ENCODE data around the gene ANKRD37.

ANKRD37 gene

DNA sequence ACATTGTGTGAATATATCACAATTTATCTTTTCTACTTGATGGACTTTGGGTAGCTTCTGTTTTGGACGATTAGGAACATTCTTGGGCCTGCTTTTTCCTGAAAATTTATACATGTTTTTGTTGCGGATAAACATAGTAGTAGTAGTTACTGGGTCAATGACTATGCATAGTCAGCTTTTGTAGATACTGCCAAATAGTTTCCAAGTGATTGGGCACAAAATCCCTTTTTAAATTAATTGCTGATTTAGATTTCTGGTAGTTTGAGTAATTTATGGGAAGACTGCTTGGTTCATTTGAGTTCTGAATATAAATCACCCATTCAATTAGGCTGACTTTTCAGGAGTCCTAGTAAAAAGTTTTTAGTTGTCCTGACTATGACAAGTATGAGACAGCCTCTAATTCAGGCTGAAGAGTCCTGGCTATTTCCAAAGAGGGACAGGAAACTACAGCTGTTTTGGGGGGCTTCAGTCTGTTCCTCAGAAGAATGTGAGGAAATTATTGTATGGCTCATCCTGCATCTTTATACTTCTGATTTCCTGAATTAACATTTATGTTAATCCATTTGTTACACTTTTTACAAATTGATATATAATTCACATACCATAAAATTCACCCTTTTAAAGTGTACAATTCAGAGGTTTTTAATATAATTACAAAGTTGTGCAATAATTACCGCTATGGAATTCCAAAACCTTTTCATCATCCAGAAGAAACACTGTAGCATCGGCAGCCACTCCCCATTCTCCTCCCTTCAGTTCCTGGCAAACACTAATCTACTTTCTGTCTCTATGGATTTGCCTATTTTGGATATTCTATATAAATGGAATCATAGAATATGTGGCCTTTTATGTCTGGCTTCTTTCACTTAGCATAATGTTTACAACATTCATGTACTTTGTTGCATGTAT, 15.1 kb upstream of the ANKRD37 start:
- no peak overlapping the region for H3K4me3 ChIP-seq (ENCODE audit: low read depth in 1 of 2, low read length in 2 of 2)
- H3K27me3 ChIP-seq (ENCODE audit: control insufficient read depth in 1 of 2, insufficient read depth in 2 of 2, low read length in 2 of 2), result no peaks in the 10 kb centered on the region
- H3K27ac ChIP-seq (ENCODE audit: low read depth, low read length), result no peak overlapping the region
- H3K4me1 ChIP-seq (ENCODE audit: insufficient read depth, low read length), result no peaks in the 10 kb centered on the region
- H3K36me3 ChIP-seq (ENCODE audit: insufficient read depth, low read length), result no peaks in the 10 kb centered on the region
- no peak overlapping the region for H3K9ac ChIP-seq (ENCODE audit: low read length)
- H3K9me3 ChIP-seq (ENCODE audit: low read length), result no peaks in the 10 kb centered on the region

DNA sequence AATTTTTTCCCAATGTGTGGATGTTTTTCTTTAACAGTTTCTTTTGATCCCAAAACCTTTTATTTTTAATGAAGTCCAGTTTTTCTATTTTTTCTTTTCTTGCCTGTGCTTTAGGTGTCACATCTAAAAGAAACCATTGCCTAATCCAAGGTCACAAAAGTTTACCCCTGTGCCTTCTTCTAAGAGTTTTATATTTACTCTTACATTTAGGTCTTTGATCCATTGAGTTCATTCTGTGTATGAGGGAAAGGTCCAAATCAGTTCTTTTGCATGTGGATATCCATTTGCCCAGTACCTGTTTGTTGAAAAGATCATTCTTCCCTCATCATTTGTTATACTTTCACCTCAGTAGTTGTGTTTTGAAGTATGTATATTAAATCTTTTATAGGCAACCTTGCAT, 13.9 kb upstream of the ANKRD37 start:
- no peaks in the 10 kb centered on the region for H3K4me1 ChIP-seq (ENCODE audit: insufficient read depth, low read length)
- no peaks in the 10 kb centered on the region for H3K9me3 ChIP-seq (ENCODE audit: low read length)
- no peak overlapping the region for H3K27ac ChIP-seq (ENCODE audit: low read depth, low read length)
- no peak overlapping the region for H3K4me3 ChIP-seq (ENCODE audit: low read depth in 1 of 2, low read length in 2 of 2)
- H3K9ac ChIP-seq (ENCODE audit: low read length), result no peak overlapping the region
- no peaks in the 10 kb centered on the region for H3K27me3 ChIP-seq (ENCODE audit: control insufficient read depth in 1 of 2, insufficient read depth in 2 of 2, low read length in 2 of 2)
- no peaks in the 10 kb centered on the region for H3K36me3 ChIP-seq (ENCODE audit: insufficient read depth, low read length)

DNA sequence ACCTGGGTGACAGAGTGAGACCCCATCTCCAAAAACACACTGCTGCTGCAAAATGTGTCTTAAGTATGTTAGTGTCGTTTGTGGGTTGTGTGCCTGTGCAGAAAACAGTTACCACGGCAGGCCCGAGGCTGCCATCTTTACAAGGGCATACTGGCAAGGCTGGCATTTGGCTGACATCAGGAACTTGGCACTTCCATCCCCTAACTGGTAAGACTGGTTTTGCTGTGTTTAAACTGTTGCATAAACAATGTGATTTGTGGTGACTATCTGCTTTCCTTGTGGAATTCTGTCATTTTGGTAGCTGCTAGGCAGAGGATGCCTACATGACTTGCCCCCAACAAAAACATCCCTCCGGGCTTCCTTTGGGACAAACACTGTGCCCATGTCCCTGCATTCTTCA, 13.2 kb upstream of the ANKRD37 start:
- no peaks in the 10 kb centered on the region for H3K9me3 ChIP-seq (ENCODE audit: low read length)
- no peak overlapping the region for H3K27ac ChIP-seq (ENCODE audit: low read depth, low read length)
- H3K36me3 ChIP-seq (ENCODE audit: insufficient read depth, low read length), result no peaks in the 10 kb centered on the region
- H3K9ac ChIP-seq (ENCODE audit: low read length), result no peak overlapping the region
- H3K4me3 ChIP-seq (ENCODE audit: low read depth in 1 of 2, low read length in 2 of 2), result no peak overlapping the region
- H3K4me1 ChIP-seq (ENCODE audit: insufficient read depth, low read length), result no peaks in the 10 kb centered on the region
- H3K27me3 ChIP-seq (ENCODE audit: control insufficient read depth in 1 of 2, insufficient read depth in 2 of 2, low read length in 2 of 2), result no peaks in the 10 kb centered on the region

DNA sequence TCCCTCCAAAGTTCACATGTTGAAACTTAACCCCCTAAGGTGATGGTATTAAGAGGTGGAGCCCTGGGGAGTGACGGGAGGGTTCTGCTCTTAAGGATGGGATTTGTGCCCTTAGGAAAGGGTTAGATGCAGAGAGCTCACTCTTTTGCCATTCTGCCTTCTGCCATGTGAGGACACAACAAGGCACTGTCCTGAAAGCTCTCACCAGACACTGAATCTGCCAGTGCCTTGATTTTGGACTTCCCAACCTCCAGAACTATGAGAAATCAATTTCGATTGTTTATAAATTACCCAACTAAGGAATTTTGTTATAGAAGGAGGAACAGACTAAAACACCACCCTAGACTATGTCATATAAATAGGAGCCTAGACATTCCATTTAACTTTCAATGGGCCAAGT, 12.6 kb upstream of the ANKRD37 start:
- Histone ChIP-seq H3K4me3 (ENCODE audit: low read depth in 1 of 2, low read length in 2 of 2) (no peak overlapping the region), H3K9ac (ENCODE audit: low read length) (no peak overlapping the region), H3K36me3 (ENCODE audit: insufficient read depth, low read length) (no peaks in the 10 kb centered on the region), H3K9me3 (ENCODE audit: low read length) (no peaks in the 10 kb centered on the region), H3K4me1 (ENCODE audit: insufficient read depth, low read length) (no peaks in the 10 kb centered on the region), H3K27ac (ENCODE audit: low read depth, low read length) (no peak overlapping the region), H3K27me3 (ENCODE audit: control insufficient read depth in 1 of 2, insufficient read depth in 2 of 2, low read length in 2 of 2) (no peaks in the 10 kb centered on the region)

DNA sequence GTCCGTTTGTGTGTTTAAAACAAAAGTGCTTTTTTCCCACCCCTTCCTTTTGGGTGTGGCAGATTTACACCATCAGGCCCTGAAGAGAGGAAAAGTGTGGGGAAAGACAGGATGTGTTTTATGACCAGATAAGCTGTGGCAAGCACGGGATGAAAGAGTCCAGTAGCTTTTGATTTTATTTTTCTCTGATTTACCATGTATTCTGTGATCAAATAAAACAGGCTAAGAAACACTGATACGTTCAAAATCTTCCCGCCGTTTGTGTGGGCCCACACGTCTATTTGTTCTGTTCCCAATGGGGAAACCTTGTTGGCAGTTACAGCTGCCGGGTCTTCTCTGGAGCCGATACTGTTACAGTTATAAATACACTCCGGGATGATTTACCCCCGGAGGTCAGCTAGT, 11.7 kb upstream of the ANKRD37 start:
- H3K4me3 ChIP-seq (ENCODE audit: low read depth in 1 of 2, low read length in 2 of 2), result no peak overlapping the region
- no peak overlapping the region for H3K27ac ChIP-seq (ENCODE audit: low read depth, low read length)
- H3K9ac ChIP-seq (ENCODE audit: low read length), result no peak overlapping the region

DNA sequence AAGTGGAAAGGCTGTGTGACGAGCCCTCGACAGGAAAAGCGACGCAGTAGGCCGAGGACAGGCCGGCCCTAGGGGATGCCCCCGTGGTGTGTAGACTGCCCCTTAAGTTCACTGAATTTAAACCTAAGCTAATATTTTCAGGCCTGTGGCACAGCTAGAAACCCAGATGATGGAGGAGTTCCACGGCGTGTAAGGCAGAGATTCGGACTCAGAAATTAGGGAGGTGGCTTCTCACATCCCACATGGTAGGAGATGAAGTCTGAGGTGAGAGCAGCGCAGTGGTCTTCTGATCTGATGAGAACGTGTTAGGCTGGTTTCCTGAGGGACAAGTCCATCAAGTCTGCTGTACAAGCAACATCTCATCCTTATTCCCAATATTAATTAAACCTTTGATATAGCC, 8.7 kb upstream of the ANKRD37 start:
- H3K27ac ChIP-seq (ENCODE audit: low read depth, low read length), result no peak overlapping the region
- H3K9me3 ChIP-seq (ENCODE audit: low read length), result no peaks in the 10 kb centered on the region
- H3K27me3 ChIP-seq (ENCODE audit: control insufficient read depth in 1 of 2, insufficient read depth in 2 of 2, low read length in 2 of 2), result no peaks in the 10 kb centered on the region
- H3K4me1 ChIP-seq (ENCODE audit: insufficient read depth, low read length), result no peaks in the 10 kb centered on the region
- H3K4me3 ChIP-seq (ENCODE audit: low read depth in 1 of 2, low read length in 2 of 2), result no peak overlapping the region
- no peak overlapping the region for H3K9ac ChIP-seq (ENCODE audit: low read length)
- H3K36me3 ChIP-seq (ENCODE audit: insufficient read depth, low read length), result no peaks in the 10 kb centered on the region

More for the DNA sequence above, 11.7 kb upstream of the ANKRD37 start:
- Histone ChIP-seq H3K27me3 (ENCODE audit: control insufficient read depth in 1 of 2, insufficient read depth in 2 of 2, low read length in 2 of 2) (no peaks in the 10 kb centered on the region), H3K9me3 (ENCODE audit: low read length) (no peaks in the 10 kb centered on the region), H3K4me1 (ENCODE audit: insufficient read depth, low read length) (no peaks in the 10 kb centered on the region), H3K36me3 (ENCODE audit: insufficient read depth, low read length) (no peaks in the 10 kb centered on the region)

DNA sequence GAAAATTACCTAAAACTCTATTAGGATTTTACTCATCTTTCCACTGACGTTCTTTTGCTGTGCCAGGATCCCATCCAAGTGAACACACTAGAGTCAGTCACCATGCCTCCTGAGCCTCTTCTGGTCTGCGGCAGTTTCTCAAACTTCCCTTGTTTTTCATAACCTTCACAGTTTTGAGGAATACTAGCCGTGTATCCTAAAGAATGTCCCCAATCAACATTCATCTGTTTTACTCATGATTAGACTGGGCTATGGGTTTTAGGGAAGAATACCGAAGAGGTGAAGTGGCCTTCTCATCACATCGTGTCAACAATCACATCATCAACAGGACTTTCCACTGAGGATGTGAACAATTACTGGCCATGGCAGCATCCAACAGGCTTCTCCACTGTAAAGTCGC, 5.7 kb upstream of the ANKRD37 start:
- Histone ChIP-seq H3K9me3 (ENCODE audit: low read length) (no peaks in the 10 kb centered on the region), H3K9ac (ENCODE audit: low read length) (no peak overlapping the region), H3K4me1 (ENCODE audit: insufficient read depth, low read length) (peaks cover 9% of the 10 kb centered on the region), H3K4me3 (ENCODE audit: low read depth in 1 of 2, low read length in 2 of 2) (no peak overlapping the region), H3K27me3 (ENCODE audit: control insufficient read depth in 1 of 2, insufficient read depth in 2 of 2, low read length in 2 of 2) (no peaks in the 10 kb centered on the region), H3K27ac (ENCODE audit: low read depth, low read length) (no peak overlapping the region), H3K36me3 (ENCODE audit: insufficient read depth, low read length) (no peaks in the 10 kb centered on the region)

DNA sequence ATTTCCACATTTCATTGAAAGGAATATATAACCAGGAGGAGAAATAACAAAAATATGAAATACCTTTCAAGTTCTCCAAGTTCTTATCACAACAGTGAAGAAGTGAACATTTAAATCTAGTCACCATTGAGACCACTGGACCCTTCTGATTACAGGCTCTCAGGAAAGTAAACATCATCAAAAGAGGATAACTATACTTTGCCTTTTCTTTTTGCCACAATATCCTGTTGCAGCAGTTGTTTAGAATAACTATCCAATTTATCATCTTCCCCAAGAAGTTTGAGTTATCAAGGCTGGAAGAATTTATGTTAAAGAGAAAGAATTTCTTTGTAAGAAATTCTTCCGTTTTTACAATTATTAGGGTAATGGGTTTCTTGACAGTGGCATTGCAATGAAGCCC, 4.5 kb upstream of the ANKRD37 start:
- no peaks in the 10 kb centered on the region for H3K36me3 ChIP-seq (ENCODE audit: insufficient read depth, low read length)
- peaks cover 9% of the 10 kb centered on the region for H3K4me1 ChIP-seq (ENCODE audit: insufficient read depth, low read length)
- no peaks in the 10 kb centered on the region for H3K27me3 ChIP-seq (ENCODE audit: control insufficient read depth in 1 of 2, insufficient read depth in 2 of 2, low read length in 2 of 2)
- H3K27ac ChIP-seq (ENCODE audit: low read depth, low read length), result no peak overlapping the region
- H3K9me3 ChIP-seq (ENCODE audit: low read length), result no peaks in the 10 kb centered on the region
- no peak overlapping the region for H3K4me3 ChIP-seq (ENCODE audit: low read depth in 1 of 2, low read length in 2 of 2)
- no peak overlapping the region for H3K9ac ChIP-seq (ENCODE audit: low read length)

DNA sequence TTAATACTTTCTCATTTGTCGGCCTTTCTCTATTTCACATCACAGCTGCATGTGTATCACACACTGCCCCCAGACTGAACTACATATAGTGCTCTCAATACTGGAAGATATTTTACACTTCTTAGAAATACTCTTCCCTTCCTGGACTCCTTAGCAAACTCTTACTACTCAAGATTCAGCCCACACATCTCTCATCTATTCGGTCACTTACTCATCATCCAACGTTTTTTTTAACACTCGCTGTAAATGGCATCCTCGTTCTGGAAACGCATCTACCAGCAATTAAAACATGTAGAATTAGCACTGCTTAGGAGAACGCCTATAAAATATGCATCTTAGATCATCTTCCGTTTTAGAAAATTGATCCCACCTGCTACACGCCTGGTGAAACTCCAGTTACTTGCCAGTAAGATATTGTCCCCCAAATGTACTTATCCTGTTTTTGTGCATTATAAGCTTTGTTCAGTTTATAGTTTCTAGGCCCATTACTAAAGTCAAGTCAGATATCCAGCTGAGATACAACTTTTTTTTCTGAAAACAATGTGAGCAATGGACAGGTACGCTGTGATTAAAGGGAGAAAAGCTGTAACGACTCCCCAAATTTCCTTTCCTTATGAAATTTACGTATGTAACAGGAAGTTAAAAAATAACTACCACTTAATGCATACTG, 1.9 kb upstream of the ANKRD37 start:
- H3K27me3 ChIP-seq (ENCODE audit: control insufficient read depth in 1 of 2, insufficient read depth in 2 of 2, low read length in 2 of 2), result no peaks in the 10 kb centered on the region
- peak overlapping the region; percentile 95 for H3K27ac ChIP-seq (ENCODE audit: low read depth, low read length)
- H3K4me3 ChIP-seq (ENCODE audit: low read depth in 1 of 2, low read length in 2 of 2), result peak overlapping the region; percentile 67 to 91
- H3K9ac ChIP-seq (ENCODE audit: low read length), result peak overlapping the region; percentile 58
- H3K9me3 ChIP-seq (ENCODE audit: low read length), result no peaks in the 10 kb centered on the region
- H3K36me3 ChIP-seq (ENCODE audit: insufficient read depth, low read length), result peaks cover 10% of the 10 kb centered on the region
- H3K4me1 ChIP-seq (ENCODE audit: insufficient read depth, low read length), result peaks cover 9% of the 10 kb centered on the region

GRCh38 chr4:185395238-185395955, 1.2 kb upstream of the ANKRD37 start, which contains the start of gene LRP2BP:
TSS of gene LRP2BP (minus strand) at chr4:185395924. CDS start at chr4:185378186, 17,738 bp downstream.
- H3K9ac ChIP-seq (ENCODE audit: low read length), result peak within 1 kb of the TSS; percentile 62

DNA sequence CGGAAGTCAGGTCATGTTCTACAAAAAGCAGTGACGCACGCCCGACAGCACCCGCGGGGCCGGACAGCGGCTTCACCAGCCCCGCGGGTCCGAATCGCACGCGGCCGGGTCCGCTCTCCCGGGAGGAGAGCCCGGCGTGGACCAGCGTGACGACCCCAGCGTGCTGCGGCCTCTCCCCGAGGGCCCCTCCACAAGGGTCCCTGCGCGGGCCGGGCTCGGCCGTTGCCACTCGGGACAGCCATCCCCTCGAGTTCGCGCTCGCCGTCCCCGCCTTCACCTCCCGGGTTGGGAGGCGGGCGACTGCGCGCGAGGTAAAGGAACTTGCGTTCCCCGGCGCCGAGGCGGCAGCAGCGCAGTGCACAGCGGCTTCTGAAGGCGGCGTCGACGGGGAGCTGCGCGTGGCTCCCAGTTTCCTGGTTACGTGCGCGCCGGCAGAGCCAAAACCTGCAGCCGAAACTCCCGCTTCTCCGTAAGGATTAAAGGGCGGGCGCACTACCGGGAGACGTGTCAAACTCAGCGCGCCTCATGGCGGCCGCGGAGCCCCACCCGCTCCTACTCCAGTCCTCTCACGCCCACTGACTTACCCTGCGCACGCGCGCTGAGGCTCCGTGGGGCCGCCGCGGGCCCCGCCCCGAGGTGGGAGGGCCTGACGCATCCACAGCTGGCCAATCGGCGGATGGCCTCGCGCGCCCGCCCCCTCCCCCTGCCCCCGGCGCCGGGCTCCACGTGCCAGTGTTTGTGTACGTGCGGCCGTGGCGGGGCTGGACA, 501 bp upstream of the ANKRD37 start:
- Histone ChIP-seq H3K27ac (ENCODE audit: low read depth, low read length) (peak overlapping the region; percentile 95), H3K36me3 (ENCODE audit: insufficient read depth, low read length) (peaks cover 24% of the 10 kb centered on the region), H3K9me3 (ENCODE audit: low read length) (no peaks in the 10 kb centered on the region), H3K9ac (ENCODE audit: low read length) (peak overlapping the region; percentile 62), H3K4me1 (ENCODE audit: insufficient read depth, low read length) (peaks cover 9% of the 10 kb centered on the region), H3K27me3 (ENCODE audit: control insufficient read depth in 1 of 2, insufficient read depth in 2 of 2, low read length in 2 of 2) (no peaks in the 10 kb centered on the region), H3K4me3 (ENCODE audit: low read depth in 1 of 2, low read length in 2 of 2) (peak overlapping the region; percentile 67 to 91)

More at GRCh38 chr4:185395238-185395955, 1.2 kb upstream of the ANKRD37 start, which contains the start of gene LRP2BP:
- Histone ChIP-seq H3K27ac (ENCODE audit: low read depth, low read length) (peak within 1 kb of the TSS; percentile 95), H3K27me3 (ENCODE audit: control insufficient read depth in 1 of 2, insufficient read depth in 2 of 2, low read length in 2 of 2) (no peaks in the 10 kb centered on the region), H3K4me1 (ENCODE audit: insufficient read depth, low read length) (peaks cover 9% of the 10 kb centered on the region), H3K9me3 (ENCODE audit: low read length) (no peaks in the 10 kb centered on the region), H3K36me3 (ENCODE audit: insufficient read depth, low read length) (peaks cover 16% of the 10 kb centered on the region), H3K4me3 (ENCODE audit: low read depth in 1 of 2, low read length in 2 of 2) (peak within 1 kb of the TSS; percentile 67 to 91)

Data from muscle layer of colon (tissue), 2 donors.